B cell (primary cell): ENCODE results near the gene TTC28. TPM values are rescaled to one million over a fixed set of nuclear protein-coding genes. Genes with fewer than 3 reads are reported as not detected.

Source experiments
- ATAC-seq: fragments of 200-7000 bp; cut with Tn5 transposase; one replicate; pipeline ENCODE4 v1.10.0; 2021; ENCODE audit warnings: low read depth, mild to moderate bottlenecking, moderate number of reproducible peaks, moderate library complexity
- CTCF ChIA-PET: fragments of 350-600 bp; sonication (Branson Sonifier 250); formaldehyde crosslinking; loops from one replicate; lab custom pipeline; 2021; ENCODE audit warnings: antibody characterized with exemption, inconsistent platforms; lab: Charles Lee
- POLR2A ChIA-PET: fragments of 350-600 bp; sonication (Branson Sonifier 250); formaldehyde crosslinking; loops from one replicate; lab custom pipeline; 2021; ENCODE audit warnings: antibody characterized with exemption; lab: Charles Lee
- DNase-seq: peaks from one replicate; pipeline ENCODE4 v3.0.0; 2013
- H2AFZ ChIP-seq: 2 replicates; pipeline ENCODE4 v1.6.1; 2012; ENCODE audit warnings: mild to moderate bottlenecking, low read depth, low read length; ENCODE audit not compliant: insufficient read depth, poor library complexity, severe bottlenecking
- H3K27ac ChIP-seq, 2 donors: 1 replicate in 1 of 2; 2 replicates in 1 of 2; pipeline ENCODE4 v1.5.1; 2012 to 2013; ENCODE audit warnings: low read length in 2 of 2, mild to moderate bottlenecking in 2 of 2, moderate library complexity in 1 of 2
- H3K27me3 ChIP-seq, 4 experiments: fragments of 200-600 bp in 1 of 4; sonication (generic) in 1 of 4; replicated peaks in 1 of 4; 1 replicate in 2 of 4; 2 replicates in 2 of 4; pipeline versions ENCODE4 v1.6.1 to v1.7.0; 2013 to 2016; ENCODE audit warnings: low read length in 3 of 4, mild to moderate bottlenecking in 2 of 4, mixed read lengths in 1 of 4, moderate library complexity in 1 of 4; ENCODE audit not compliant: insufficient read depth in 4 of 4, control insufficient read depth in 3 of 4; ENCODE audit errors: control extremely low read depth in 1 of 4
- H3K36me3 ChIP-seq, 2 experiments: replicated peaks in 1 of 2; 1 replicate in 1 of 2; 2 replicates in 1 of 2; pipeline versions ENCODE4 v1.6.1 to v1.7.1; 2013; ENCODE audit warnings: low read length in 1 of 2; ENCODE audit not compliant: insufficient read depth in 2 of 2, control insufficient read depth in 1 of 2; ENCODE audit errors: control extremely low read depth in 1 of 2, extremely low read depth in 1 of 2
- H3K4me1 ChIP-seq, 2 donors: fragments of 200-600 bp in 1 of 2; sonication (generic) in 1 of 2; 1 replicate in 1 of 2; 2 replicates in 1 of 2; pipeline versions ENCODE4 v1.5.1 to v1.6.1; 2013 to 2017; ENCODE audit warnings: low read length in 2 of 2; ENCODE audit not compliant: control insufficient read depth in 2 of 2, insufficient read depth in 2 of 2
- H3K4me2 ChIP-seq: replicated peaks from 2 replicates; pipeline ENCODE3; 2012; ENCODE audit warnings: mild to moderate bottlenecking, low read depth, low read length; ENCODE audit not compliant: poor library complexity, severe bottlenecking
- H3K4me3 ChIP-seq, 5 experiments: fragments of 200-600 bp in 1 of 5; sonication (generic) in 1 of 5; 1 replicate in 3 of 5; 2 replicates in 2 of 5; pipeline versions ENCODE4 v1.5.1 to v1.7.0; 2011 to 2016; ENCODE audit warnings: low read length in 4 of 5, mild to moderate bottlenecking in 4 of 5, low read depth in 2 of 5, control low read depth in 1 of 5, moderate library complexity in 1 of 5; ENCODE audit not compliant: insufficient read depth in 1 of 5; ENCODE audit errors: control extremely low read depth in 1 of 5, extremely low read depth in 1 of 5
- H3K79me2 ChIP-seq: fragments of 200-600 bp; sonication (generic); one replicate; pipeline ENCODE4 v1.6.0; 2016; ENCODE audit warnings: low read length; ENCODE audit not compliant: control insufficient read depth, insufficient read depth
- H3K9ac ChIP-seq: fragments of 200-600 bp; sonication (generic); 2 replicates; pipeline ENCODE4 v1.6.1; 2017; ENCODE audit warnings: mild to moderate bottlenecking, low read length, moderate library complexity
- H3K9me3 ChIP-seq, 3 donors: one replicate each; pipeline versions ENCODE4 v1.6.1 to v1.7.1; 2013; ENCODE audit warnings: low read length in 2 of 3; ENCODE audit not compliant: control insufficient read depth in 2 of 3, insufficient read depth in 1 of 3; ENCODE audit errors: control extremely low read depth in 1 of 3
- H4K20me1 ChIP-seq: 2 replicates; pipeline ENCODE4 v1.6.0; 2012; ENCODE audit warnings: mild to moderate bottlenecking, low read length; ENCODE audit not compliant: insufficient read depth, control insufficient read depth, poor library complexity, severe bottlenecking
- H3K27ac Mint-ChIP-seq: one replicate; pipeline ENCODE4 v1.8.0; 2021; ENCODE audit warnings: mixed read lengths
- H3K27me3 Mint-ChIP-seq: one replicate; pipeline ENCODE4 v1.8.0; 2021; ENCODE audit warnings: mixed read lengths
- H3K4me1 Mint-ChIP-seq: one replicate; pipeline ENCODE4 v1.8.0; 2021; ENCODE audit warnings: mixed read lengths
- H3K4me3 Mint-ChIP-seq: one replicate; pipeline ENCODE4 v1.8.0; 2021; ENCODE audit warnings: mixed read lengths
- H3K9me3 Mint-ChIP-seq: one replicate; pipeline ENCODE4 v1.8.0; 2022; ENCODE audit warnings: mixed read lengths; ENCODE audit not compliant: insufficient read depth
- CTCF ChIP-seq: fragments of 200-600 bp; IDR thresholded peaks from one replicate; pipeline ENCODE4 v1.8.0; 2022; ENCODE audit warnings: antibody characterized with exemption, mild to moderate bottlenecking
- EZH2 ChIP-seq: IDR thresholded peaks from 2 replicates; pipeline ENCODE4 v1.6.1; 2012; ENCODE audit warnings: borderline replicate concordance, low read depth, mild to moderate bottlenecking, moderate library complexity, low read length; ENCODE audit not compliant: insufficient read depth, poor library complexity, severe bottlenecking
- WGBS: methylation state at CpG from one replicate; pipeline ENCODE4 v1.1.5; 2013; ENCODE audit warnings: missing lambda C conversion rate; ENCODE audit not compliant: insufficient coverage; 5-methylcytosine and 5-hydroxymethylcytosine counted together
- intact Hi-C: fragments of 100-400 bp; cut with micrococcal nuclease; formaldehyde crosslinking; loops from one replicate; pipeline ENCODE4 v1.10.0; 2022
- polyA plus RNA-seq: library from polyadenylated mRNA; depleted of rRNA; stranded (reverse); fragments of >200 nt; gene quantifications from 2 replicates; pipeline ENCODE4 v1.2.3, GENCODE V29; 2012
- total RNA-seq, 2 donors: library from RNA; stranded (reverse); fragments of 120-200 nt in 1 of 2; gene quantifications; 1 replicate in 1 of 2; 2 replicates in 1 of 2; pipeline versions ENCODE4 v1.2.3 to v1.2.4, GENCODE V29; 2013 to 2022

TTC28 gene
- total and polyA plus RNA-seq, 2 donors (not counting 1 experiment from before 2014, with no cell fraction given), result 4.5 to 7.3 TPM

- Histone ChIP-seq H4K20me1 (no peaks in the 10 kb centered on the region), H3K4me2 (no peak overlapping the region), H3K4me3 (no peak overlapping the region), H3K9ac (no peak overlapping the region), H3K27ac (no peak overlapping the region), H3K79me2 (no peaks in the 10 kb centered on the region), H3K9me3 (peaks cover 0 to 4% (median 0%) of the 10 kb centered on the region in 3 donors), H2AFZ (no peak overlapping the region), H3K27me3 (no peaks in the 10 kb centered on the region), H3K36me3 (no peaks in the 10 kb centered on the region), H3K4me1 (no peaks in the 10 kb centered on the region)
- intact Hi-C loops, result no loop called here
- CTCF ChIA-PET, result no interaction called here
- Mint-ChIP-seq H3K4me1 (no peaks in the 10 kb centered on the region), H3K27ac (no peak overlapping the region), H3K27me3 (no peaks in the 10 kb centered on the region), H3K4me3 (no peak overlapping the region), H3K9me3 (peaks cover 2% of the 10 kb centered on the region)
- no peak for DNase-seq
- WGBS, result no CpG with 5 or more reads among the region's 4 CpGs
- POLR2A ChIA-PET, result no interaction called here
- TF ChIP-seq EZH2 (no peak), CTCF (no peak)
- ATAC-seq, result no peak
These were observed 506.6 kb downstream of the TTC28 start for GRCh38 chr22:28172892-28173670.

- no peaks in the 10 kb centered on the region for H3K27me3 ChIP-seq
- H3K9me3 Mint-ChIP-seq, result peaks cover 2% of the 10 kb centered on the region
- H3K36me3 ChIP-seq, result no peaks in the 10 kb centered on the region
- no peaks in the 10 kb centered on the region for H3K79me2 ChIP-seq
- no peak for TF ChIP-seq CTCF
- TF ChIP-seq EZH2, result no peak
- H3K9ac ChIP-seq, result no peak overlapping the region
- H3K27ac Mint-ChIP-seq, result no peak overlapping the region
- H2AFZ ChIP-seq, result no peak overlapping the region
- H3K27ac ChIP-seq, result no peak overlapping the region
- peaks cover 0 to 4% (median 0%) of the 10 kb centered on the region in 3 donors for H3K9me3 ChIP-seq
- intact Hi-C loops, result no loop called here
- no peaks in the 10 kb centered on the region for H3K4me1 ChIP-seq
- no peak overlapping the region for H3K4me3 Mint-ChIP-seq
- ATAC-seq (no peak), DNase-seq (no peak)
- H3K4me1 Mint-ChIP-seq, result no peaks in the 10 kb centered on the region
- H3K4me3 ChIP-seq, result no peak overlapping the region
- no peak overlapping the region for H3K4me2 ChIP-seq
- ChIA-PET CTCF (no interaction called here), POLR2A (no interaction called here)
- H4K20me1 ChIP-seq, result no peaks in the 10 kb centered on the region
- H3K27me3 Mint-ChIP-seq, result no peaks in the 10 kb centered on the region
These were observed 507.9 kb downstream of the TTC28 start for GRCh38 chr22:28171712-28172111.
